ENCODE data around the gene SPDEF. TPM values are rescaled to one million over a fixed set of nuclear protein-coding genes. Genes with fewer than 3 reads are reported as not detected.

The SPDEF gene
- total and polyA plus RNA-seq, 2 experiments from 2014 or later, result 0.69 TPM; not detected in 1

GRCh38 chr6:34553750-34554149 lies 2.4 kb downstream of the SPDEF start:
- ATAC-seq (no peak), DNase-seq (ENCODE audit: low spot score) (no peak)
- Histone ChIP-seq H3K27me3 (ENCODE audit: insufficient read depth) (no peaks in the 10 kb centered on the region), H3K4me1 (ENCODE audit: insufficient read depth) (no peaks in the 10 kb centered on the region), H3F3A (replicated peaks; ENCODE audit: low read depth) (no peaks in the 10 kb centered on the region), H3K4me2 (no peak overlapping the region), H3K4me3 (no peak overlapping the region), H3K27ac (ENCODE audit: low read depth) (no peak overlapping the region), H4K20me1 (replicated peaks; ENCODE audit: insufficient read depth) (no peaks in the 10 kb centered on the region), H3K9me2 (ENCODE audit: insufficient read depth) (no peaks in the 10 kb centered on the region), H2AFZ (no peak overlapping the region), H3K79me2 (replicated peaks; ENCODE audit: insufficient read depth) (no peaks in the 10 kb centered on the region), H3K36me3 (ENCODE audit: insufficient read depth) (no peaks in the 10 kb centered on the region)
- peaks cover 12% of the 10 kb centered on the region; the same call in 2 of the 3 replicates for H3K4me1 Mint-ChIP-seq
- H3K4me3 Mint-ChIP-seq, result no peak overlapping the region
- peaks cover 6% of the 10 kb centered on the region for H3K27me3 Mint-ChIP-seq (ENCODE audit: insufficient read depth, low read depth, poor library complexity)
- no peak overlapping the region for H3K27ac Mint-ChIP-seq
- H3K9me3 Mint-ChIP-seq, result no peaks in the 10 kb centered on the region; the same call in 2 of the 3 replicates
- H3K36me3 Mint-ChIP-seq (ENCODE audit: low read depth), result no peaks in the 10 kb centered on the region
- TF ChIP-seq CREB1 (CRISPR knock-in tag; IDR thresholded peaks at IDR 0.05; ENCODE audit: low read depth) (no peak), ZNF331 (CRISPR knock-in tag; IDR thresholded peaks at IDR 0.05; ENCODE audit: low read depth) (no peak), ETS1 (IDR thresholded peaks at IDR 0.05) (no peak)

GRCh38 chr6:34553146-34553545 lies 3.0 kb downstream of the SPDEF start:
- Mint-ChIP-seq H3K36me3 (ENCODE audit: low read depth) (no peaks in the 10 kb centered on the region), H3K4me1 (peaks cover 12% of the 10 kb centered on the region; the same call in 2 of the 3 replicates), H3K4me3 (no peak overlapping the region; the same call in 2 of the 3 replicates), H3K9me3 (peaks cover 2% of the 10 kb centered on the region; the same call in 2 of the 3 replicates), H3K27me3 (ENCODE audit: insufficient read depth, low read depth, poor library complexity) (peaks cover 7% of the 10 kb centered on the region), H3K27ac (no peak overlapping the region; the same call in 1 of the 2 replicates)
- no peak overlapping the region for H3K4me2 ChIP-seq
- no peak overlapping the region for H3K27ac ChIP-seq (ENCODE audit: low read depth)
- H2AFZ ChIP-seq, result no peak overlapping the region
- no peak for ATAC-seq
- H3K79me2 ChIP-seq (replicated peaks; ENCODE audit: insufficient read depth), result no peaks in the 10 kb centered on the region
- no peaks in the 10 kb centered on the region for H3K27me3 ChIP-seq (ENCODE audit: insufficient read depth)
- H3K9me2 ChIP-seq (ENCODE audit: insufficient read depth), result no peaks in the 10 kb centered on the region
- DNase-seq (ENCODE audit: low spot score), result no peak
- no peaks in the 10 kb centered on the region for H3K36me3 ChIP-seq (ENCODE audit: insufficient read depth)
- no peaks in the 10 kb centered on the region for H4K20me1 ChIP-seq (replicated peaks; ENCODE audit: insufficient read depth)
- H3K4me3 ChIP-seq, result no peak overlapping the region
- H3F3A ChIP-seq (replicated peaks; ENCODE audit: low read depth), result no peaks in the 10 kb centered on the region
- H3K4me1 ChIP-seq (ENCODE audit: insufficient read depth), result no peaks in the 10 kb centered on the region
- TF ChIP-seq EZH2phosphoT487 (IDR thresholded peaks at IDR 0.05; ENCODE audit: unreplicated experiment), result no peak
- TF ChIP-seq ZNF114 (CRISPR knock-in tag; IDR thresholded peaks at IDR 0.05), result no peak
- TF ChIP-seq REST (IDR thresholded peaks at IDR 0.05; ENCODE audit: unreplicated experiment), result no peak
- no peak for TF ChIP-seq JUNB (IDR thresholded peaks at IDR 0.05; ENCODE audit: unreplicated experiment)
- no peak for TF ChIP-seq EZH2 (IDR thresholded peaks at IDR 0.05; ENCODE audit: low read depth, unreplicated experiment)
- TF ChIP-seq POLR2AphosphoS5 (IDR thresholded peaks at IDR 0.05; ENCODE audit: low read depth), result no peak
- no peak for TF ChIP-seq ZNF331 (CRISPR knock-in tag; IDR thresholded peaks at IDR 0.05; ENCODE audit: low read depth)
- TF ChIP-seq CREB1 (CRISPR knock-in tag; IDR thresholded peaks at IDR 0.05; ENCODE audit: low read depth), result no peak
- no peak for TF ChIP-seq STAT1 (IDR thresholded peaks at IDR 0.05; ENCODE audit: unreplicated experiment)
- TF ChIP-seq ZNF462 (CRISPR knock-in tag; IDR thresholded peaks at IDR 0.05), result no peak
- TF ChIP-seq NANOG (IDR thresholded peaks at IDR 0.05; ENCODE audit: borderline replicate concordance), result no peak
